Erythroblast (primary cell): ENCODE results near the gene DTHD1.

ENCODE experiments used
- GATA1 ChIP-seq: IDR thresholded peaks from 2 replicates; pipeline ENCODE4 v1.6.1; 2011; ENCODE audit warnings: low read depth, mild to moderate bottlenecking, control low read depth, low read length, moderate library complexity
- POLR2A ChIP-seq: IDR thresholded peaks from 2 replicates; pipeline ENCODE4 v1.6.1; 2011; ENCODE audit warnings: mild to moderate bottlenecking, low read length

DNA sequence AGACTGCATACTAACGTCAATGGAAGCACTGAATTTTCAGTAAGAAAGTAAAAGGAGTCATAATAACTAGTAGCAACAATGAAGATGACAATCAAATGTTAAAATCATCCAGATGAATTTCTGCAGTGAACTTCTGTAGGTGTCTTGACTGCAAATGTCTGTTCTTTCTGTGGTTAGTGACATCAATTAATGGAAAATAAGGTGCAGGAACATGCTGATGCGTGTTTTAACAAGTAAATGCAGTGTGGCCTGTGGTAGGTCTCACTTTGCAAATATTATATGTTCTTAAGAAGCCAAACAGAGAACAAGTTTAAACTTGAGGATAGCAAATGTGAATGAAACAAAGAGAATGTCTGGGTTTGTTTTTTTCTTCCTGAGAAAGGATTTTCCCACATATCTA lies 2.6 kb upstream of the DTHD1 start:
- TF ChIP-seq POLR2A (no peak), GATA1 (no peak)
